Neural cell (in vitro differentiated cells): ENCODE measurements around the gene GATB. TPM values are rescaled to one million over a fixed set of nuclear protein-coding genes. Genes with fewer than 3 reads are reported as not detected.

Experiments
- H2AFZ ChIP-seq: fragments of 200-600, 300-800 bp; sonication (generic), shearing (Covaris generic); 2 replicates; pipeline ENCODE4 v1.6.0; 2014; ENCODE audit warnings: low read depth, mild to moderate bottlenecking, antibody characterized with exemption, low read length, moderate library complexity
- H3F3A ChIP-seq: fragments of 200-600 bp; shearing (Covaris generic); 2 replicates; pipeline ENCODE4 v1.6.1; 2016; ENCODE audit warnings: mild to moderate bottlenecking, moderate library complexity, mixed read lengths, antibody characterized with exemption, low read length; ENCODE audit not compliant: insufficient read depth, poor library complexity, severe bottlenecking
- H3K27ac ChIP-seq: fragments of 200-600, 300-800 bp; sonication (generic), shearing (Covaris generic); 2 replicates; pipeline ENCODE4 v1.5.1; 2014; ENCODE audit warnings: mild to moderate bottlenecking, low read length, moderate library complexity
- H3K27me3 ChIP-seq: fragments of 300-800, 200-600 bp; sonication (generic), shearing (Covaris generic); 2 replicates; pipeline ENCODE4 v1.6.0; 2014; ENCODE audit warnings: mild to moderate bottlenecking, low read depth, low read length, moderate library complexity; ENCODE audit not compliant: insufficient read depth
- H3K36me3 ChIP-seq: fragments of 300-800, 200-600 bp; sonication (generic), shearing (Covaris generic); 2 replicates; pipeline ENCODE4 v1.5.1; 2014; ENCODE audit warnings: mild to moderate bottlenecking, antibody characterized with exemption, low read length, moderate library complexity; ENCODE audit not compliant: insufficient read depth
- H3K4me2 ChIP-seq: fragments of 300-800, 200-600 bp; sonication (generic), shearing (Covaris generic); 2 replicates; pipeline ENCODE4 v1.6.0; 2014; ENCODE audit warnings: mild to moderate bottlenecking, low read length
- H3K4me3 ChIP-seq: fragments of 300-800, 200-600 bp; sonication (generic), shearing (Covaris generic); 2 replicates; pipeline ENCODE4 v1.5.1; 2014; ENCODE audit warnings: mild to moderate bottlenecking, low read length, moderate library complexity
- H3K79me2 ChIP-seq: fragments of 200-600 bp; shearing (Covaris generic); replicated peaks from 2 replicates; pipeline ENCODE4 v1.6.0; 2014; ENCODE audit warnings: mild to moderate bottlenecking, low read length, moderate library complexity; ENCODE audit not compliant: insufficient read depth
- H3K9ac ChIP-seq: fragments of 300-800, 200-600 bp; sonication (generic), shearing (Covaris generic); 2 replicates; pipeline ENCODE4 v1.6.1; 2016; ENCODE audit warnings: mild to moderate bottlenecking, low read length, mixed read lengths
- H3K9me2 ChIP-seq: fragments of 200-600 bp; shearing (Covaris generic); 2 replicates; pipeline ENCODE4 v1.6.1; 2016; ENCODE audit warnings: mild to moderate bottlenecking, low read length, mixed read lengths; ENCODE audit not compliant: insufficient read depth
- H3K9me3 ChIP-seq: fragments of 200-600, 300-800 bp; sonication (generic), shearing (Covaris generic); 2 replicates; pipeline ENCODE4 v1.6.1; 2016; ENCODE audit warnings: mild to moderate bottlenecking, mixed run types, low read length, moderate library complexity, mixed read lengths
- H4K20me1 ChIP-seq: fragments of 200-600 bp; shearing (Covaris generic); 2 replicates; pipeline ENCODE4 v1.6.1; 2016; ENCODE audit warnings: mild to moderate bottlenecking, mixed run types; ENCODE audit not compliant: insufficient read depth
- CTCF ChIP-seq: fragments of 450-650 bp; IDR thresholded peaks from 2 replicates; pipeline ENCODE4 v1.5.1; 2014; ENCODE audit warnings: antibody characterized with exemption, mild to moderate bottlenecking, moderate library complexity; ENCODE audit not compliant: poor library complexity, severe bottlenecking
- EP300 ChIP-seq: fragments of 450-650 bp; conservative IDR thresholded peaks from 2 replicates; pipeline ENCODE4 v1.6.1; 2014; ENCODE audit warnings: antibody characterized with exemption, mild to moderate bottlenecking, moderate library complexity; ENCODE audit not compliant: poor library complexity, severe bottlenecking
- EZH2 ChIP-seq: fragments of 200-600, 300-800 bp; shearing (Covaris generic), sonication (generic); IDR thresholded peaks from 2 replicates; pipeline ENCODE4 v1.6.1; 2014; ENCODE audit warnings: antibody characterized with exemption, low read length, borderline replicate concordance, mild to moderate bottlenecking; ENCODE audit not compliant: insufficient read depth, poor library complexity, severe bottlenecking
- MXI1 ChIP-seq: fragments of 450-650 bp; conservative IDR thresholded peaks from 2 replicates; pipeline ENCODE4 v1.6.1; 2014; ENCODE audit warnings: antibody characterized with exemption, mild to moderate bottlenecking; ENCODE audit not compliant: poor library complexity, severe bottlenecking
- POLR2AphosphoS5 ChIP-seq: IDR thresholded peaks from 2 replicates; pipeline ENCODE4 v1.6.1; 2012
- RAD21 ChIP-seq: fragments of 450-650 bp; conservative IDR thresholded peaks from 2 replicates; pipeline ENCODE4 v1.6.1; 2014; ENCODE audit warnings: antibody characterized with exemption, mild to moderate bottlenecking, moderate library complexity
- SMC3 ChIP-seq: fragments of 450-650 bp; conservative IDR thresholded peaks from 2 replicates; pipeline ENCODE4 v1.6.1; 2014; ENCODE audit warnings: antibody characterized with exemption, mild to moderate bottlenecking, moderate library complexity; ENCODE audit not compliant: poor library complexity
- TAF1 ChIP-seq: IDR thresholded peaks from 2 replicates; pipeline ENCODE4 v1.6.1; 2012; ENCODE audit warnings: low read depth
- polyA plus RNA-seq: library from polyadenylated mRNA; depleted of rRNA; stranded (reverse); fragments of >200 nt; gene quantifications from 2 replicates; pipeline ENCODE4 v1.2.3, GENCODE V29; 2014
- TF ChIP-seq, protein P1 (sequence below): IDR thresholded peaks from 2 replicates; pipeline ENCODE4 v1.6.1; 2012; ENCODE audit warnings: borderline replicate concordance

GATB gene
- polyA plus RNA-seq, 1 donor from 2014 or later: 15.3 TPM

GRCh38 chr4:151797131-151797530 lies 36.3 kb upstream of the GATB start:
- Histone ChIP-seq H3K4me3 (no peak overlapping the region), H3K79me2 (no peaks in the 10 kb centered on the region), H4K20me1 (no peaks in the 10 kb centered on the region), H3K9me2 (no peaks in the 10 kb centered on the region), H3F3A (no peaks in the 10 kb centered on the region), H3K27me3 (no peaks in the 10 kb centered on the region), H3K4me2 (no peak overlapping the region), H3K27ac (no peak overlapping the region), H2AFZ (no peak overlapping the region), H3K9ac (no peak overlapping the region), H3K9me3 (no peaks in the 10 kb centered on the region), H3K36me3 (no peaks in the 10 kb centered on the region)
- TF ChIP-seq POLR2AphosphoS5 (no peak), CTCF (no peak), EZH2 (no peak), MXI1 (no peak), TAF1 (no peak), RAD21 (no peak), EP300 (no peak), SMC3 (no peak)
- TF ChIP-seq, protein P1, sequence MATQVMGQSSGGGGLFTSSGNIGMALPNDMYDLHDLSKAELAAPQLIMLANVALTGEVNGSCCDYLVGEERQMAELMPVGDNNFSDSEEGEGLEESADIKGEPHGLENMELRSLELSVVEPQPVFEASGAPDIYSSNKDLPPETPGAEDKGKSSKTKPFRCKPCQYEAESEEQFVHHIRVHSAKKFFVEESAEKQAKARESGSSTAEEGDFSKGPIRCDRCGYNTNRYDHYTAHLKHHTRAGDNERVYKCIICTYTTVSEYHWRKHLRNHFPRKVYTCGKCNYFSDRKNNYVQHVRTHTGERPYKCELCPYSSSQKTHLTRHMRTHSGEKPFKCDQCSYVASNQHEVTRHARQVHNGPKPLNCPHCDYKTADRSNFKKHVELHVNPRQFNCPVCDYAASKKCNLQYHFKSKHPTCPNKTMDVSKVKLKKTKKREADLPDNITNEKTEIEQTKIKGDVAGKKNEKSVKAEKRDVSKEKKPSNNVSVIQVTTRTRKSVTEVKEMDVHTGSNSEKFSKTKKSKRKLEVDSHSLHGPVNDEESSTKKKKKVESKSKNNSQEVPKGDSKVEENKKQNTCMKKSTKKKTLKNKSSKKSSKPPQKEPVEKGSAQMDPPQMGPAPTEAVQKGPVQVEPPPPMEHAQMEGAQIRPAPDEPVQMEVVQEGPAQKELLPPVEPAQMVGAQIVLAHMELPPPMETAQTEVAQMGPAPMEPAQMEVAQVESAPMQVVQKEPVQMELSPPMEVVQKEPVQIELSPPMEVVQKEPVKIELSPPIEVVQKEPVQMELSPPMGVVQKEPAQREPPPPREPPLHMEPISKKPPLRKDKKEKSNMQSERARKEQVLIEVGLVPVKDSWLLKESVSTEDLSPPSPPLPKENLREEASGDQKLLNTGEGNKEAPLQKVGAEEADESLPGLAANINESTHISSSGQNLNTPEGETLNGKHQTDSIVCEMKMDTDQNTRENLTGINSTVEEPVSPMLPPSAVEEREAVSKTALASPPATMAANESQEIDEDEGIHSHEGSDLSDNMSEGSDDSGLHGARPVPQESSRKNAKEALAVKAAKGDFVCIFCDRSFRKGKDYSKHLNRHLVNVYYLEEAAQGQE: no peak

- Histone ChIP-seq H3K4me2 (no peak overlapping the region), H3K9me2 (no peaks in the 10 kb centered on the region), H3K27ac (peak overlapping the region; percentile 7), H4K20me1 (no peaks in the 10 kb centered on the region), H3K27me3 (no peaks in the 10 kb centered on the region), H2AFZ (no peak overlapping the region), H3F3A (no peaks in the 10 kb centered on the region), H3K36me3 (no peaks in the 10 kb centered on the region), H3K4me3 (no peak overlapping the region), H3K9me3 (no peaks in the 10 kb centered on the region), H3K9ac (no peak overlapping the region), H3K79me2 (no peaks in the 10 kb centered on the region)
- TF ChIP-seq EZH2 (no peak), EP300 (peak; percentile 33)
Measured at GRCh38 chr4:151796106-151796505, 35.3 kb upstream of the GATB start.

GRCh38 chr4:151792995-151793394 lies 32.2 kb upstream of the GATB start:
- TF ChIP-seq POLR2AphosphoS5 (no peak), EZH2 (no peak), MXI1 (no peak), SMC3 (no peak), EP300 (no peak), TAF1 (no peak)
- TF ChIP-seq, protein P1: no peak
- Histone ChIP-seq H3K27ac (no peak overlapping the region), H3K9me2 (no peaks in the 10 kb centered on the region), H3F3A (no peaks in the 10 kb centered on the region), H4K20me1 (no peaks in the 10 kb centered on the region), H3K36me3 (no peaks in the 10 kb centered on the region), H3K9ac (no peak overlapping the region), H3K9me3 (no peaks in the 10 kb centered on the region), H3K4me2 (no peak overlapping the region), H3K27me3 (no peaks in the 10 kb centered on the region), H3K79me2 (no peaks in the 10 kb centered on the region), H3K4me3 (no peak overlapping the region), H2AFZ (no peak overlapping the region)
